Mesothelial cell of epicardium (in vitro differentiated cells): ENCODE results near the gene CHST15. TPM values are rescaled to one million over a fixed set of nuclear protein-coding genes. Genes with fewer than 3 reads are reported as not detected.
"Not testable (repeated sequence)": the region's sequence is repeated elsewhere in the genome, so short reads cannot be mapped to it uniquely, and the experiment has no call there.

Experiments
- DNase-seq, 2 experiments: peaks; one replicate each; pipeline ENCODE4 v3.0.0; 2021; ENCODE audit warnings: low spot score in 2 of 2; ENCODE audit not compliant: unreplicated experiment in 2 of 2
- H3K27ac Mint-ChIP-seq: 2 replicates; pipeline ENCODE4 v1.8.0; 2021; ENCODE audit warnings: mixed read lengths
- H3K27me3 Mint-ChIP-seq: 2 replicates; pipeline ENCODE4 v1.8.0; 2021; ENCODE audit warnings: low read depth, mixed read lengths
- H3K36me3 Mint-ChIP-seq: 2 replicates; pipeline ENCODE4 v1.8.0; 2021; ENCODE audit warnings: mixed read lengths
- H3K4me1 Mint-ChIP-seq: 2 replicates; pipeline ENCODE4 v1.8.0; 2021; ENCODE audit warnings: mixed read lengths
- H3K4me3 Mint-ChIP-seq: 2 replicates; pipeline ENCODE4 v1.8.0; 2021; ENCODE audit warnings: mild to moderate bottlenecking, moderate library complexity, mixed read lengths
- H3K9me3 Mint-ChIP-seq: 2 replicates; pipeline ENCODE4 v1.8.0; 2021; ENCODE audit warnings: mixed read lengths
- CTCF ChIP-seq: fragments of 200-600 bp; sonication (generic); IDR thresholded peaks from one replicate; pipeline ENCODE4 v1.5.0; 2021; ENCODE audit warnings: antibody characterized with exemption; ENCODE audit not compliant: unreplicated experiment
- total RNA-seq: library from RNA; stranded (reverse); gene quantifications from 3 replicates; pipeline ENCODE4 v1.2.1, GENCODE V29; 2021

The CHST15 gene
- total RNA-seq, 1 donor from 2014 or later, result 39.4 TPM

GRCh38 chr10:124037286-124037685, 56.1 kb downstream of the CHST15 start:
- Mint-ChIP-seq H3K27ac (no peak overlapping the region), H3K36me3 (peaks cover 25% of the 10 kb centered on the region), H3K4me3 (no peak overlapping the region), H3K27me3 (no peaks in the 10 kb centered on the region), H3K9me3 (no peaks in the 10 kb centered on the region), H3K4me1 (peaks cover 7% of the 10 kb centered on the region)
- no peak for DNase-seq
- TF ChIP-seq CTCF, result no peak

GRCh38 chr10:124036746-124037145, 56.7 kb downstream of the CHST15 start:
- no peaks in the 10 kb centered on the region for H3K27me3 Mint-ChIP-seq
- no peak for DNase-seq
- no peak for TF ChIP-seq CTCF
- H3K36me3 Mint-ChIP-seq, result peaks cover 23% of the 10 kb centered on the region
- H3K4me1 Mint-ChIP-seq, result peaks cover 7% of the 10 kb centered on the region
- H3K4me3 Mint-ChIP-seq, result no peak overlapping the region
- no peak overlapping the region for H3K27ac Mint-ChIP-seq
- H3K9me3 Mint-ChIP-seq, result no peaks in the 10 kb centered on the region

- no peak for TF ChIP-seq CTCF
- Mint-ChIP-seq H3K4me3 (no peak overlapping the region), H3K27ac (no peak overlapping the region), H3K36me3 (peaks cover 23% of the 10 kb centered on the region), H3K9me3 (no peaks in the 10 kb centered on the region), H3K4me1 (peaks cover 7% of the 10 kb centered on the region), H3K27me3 (no peaks in the 10 kb centered on the region)
- no peak for DNase-seq
Observed at GRCh38 chr10:124035928-124036558, 57.4 kb downstream of the CHST15 start.

GRCh38 chr10:124035306-124035927, 58.0 kb downstream of the CHST15 start:
- Mint-ChIP-seq H3K4me1 (peaks cover 7% of the 10 kb centered on the region), H3K27me3 (no peaks in the 10 kb centered on the region), H3K4me3 (no peak overlapping the region), H3K9me3 (no peaks in the 10 kb centered on the region), H3K36me3 (peaks cover 23% of the 10 kb centered on the region), H3K27ac (no peak overlapping the region)
- no peak for TF ChIP-seq CTCF
- DNase-seq, result no peak

- not testable (repeated sequence) for H3K4me1 Mint-ChIP-seq, H3K27me3 Mint-ChIP-seq, H3K4me3 Mint-ChIP-seq, DNase-seq, H3K9me3 Mint-ChIP-seq, H3K27ac Mint-ChIP-seq
- H3K36me3 Mint-ChIP-seq, result peaks cover 25% of the 10 kb centered on the region
Observed at GRCh38 chr10:124034576-124035305, 58.7 kb downstream of the CHST15 start.

GRCh38 chr10:124033887-124034218, 59.5 kb downstream of the CHST15 start:
- Mint-ChIP-seq H3K27me3 (no peaks in the 10 kb centered on the region), H3K27ac (no peak overlapping the region), H3K4me1 (peaks cover 7% of the 10 kb centered on the region), H3K36me3 (peaks cover 16% of the 10 kb centered on the region), H3K9me3 (no peaks in the 10 kb centered on the region), H3K4me3 (no peak overlapping the region)
- no peak for TF ChIP-seq CTCF
- no peak for DNase-seq
